K562 (cell line): ENCODE measurements around the gene ATAD3B. TPM values are rescaled to one million over a fixed set of nuclear protein-coding genes. Genes with fewer than 3 reads are reported as not detected.
A peak's percentile ranks its signal among the peaks of the same experiment; 100 is the strongest.

ENCODE experiments used
- BACH1 ChIP-seq: fragments of 200-800 bp; sonication (Bioruptor generic); IDR thresholded peaks from 2 replicates; pipeline ENCODE4 v1.6.1; 2016; ENCODE audit warnings: missing genetic modification characterization, missing compliant biosample characterization
- MCM3 ChIP-seq: fragments of 450-650 bp; IDR thresholded peaks from 2 replicates; pipeline ENCODE4 v1.6.1; 2016
- MEF2D ChIP-seq: conservative IDR thresholded peaks from 2 replicates; pipeline ENCODE4 v1.6.1; 2016; ENCODE audit warnings: low read depth, missing genetic modification characterization, missing compliant biosample characterization
- MEIS2 ChIP-seq: fragments of 450-650 bp; IDR thresholded peaks from 2 replicates; pipeline ENCODE4 v1.6.1; 2014; ENCODE audit warnings: mild to moderate bottlenecking; ENCODE audit not compliant: partially characterized antibody
- PTTG1 ChIP-seq: fragments of 450-650 bp; IDR thresholded peaks from 2 replicates; pipeline ENCODE4 v1.6.1; 2016; ENCODE audit warnings: low read depth, mild to moderate bottlenecking, missing genetic modification characterization, missing compliant biosample characterization
- RBFOX2 ChIP-seq: fragments of 200-400 bp; formaldehyde crosslinking; IDR thresholded peaks from 2 replicates; pipeline ENCODE4 v1.6.1; 2017; ENCODE audit warnings: low read depth, mild to moderate bottlenecking, low read length, moderate library complexity
- SRSF7 ChIP-seq: fragments of 200-400 bp; formaldehyde crosslinking; optimal IDR thresholded peaks from 2 replicates; pipeline ENCODE3; 2017; ENCODE audit warnings: mild to moderate bottlenecking, low read depth, low read length
- TCF7L2 ChIP-seq: fragments of 150-350 bp; IDR thresholded peaks from 2 replicates; pipeline ENCODE4 v1.6.1; 2016; ENCODE audit warnings: low read depth, mild to moderate bottlenecking, low read length, moderate library complexity
- TRIM24 ChIP-seq, 2 experiments: fragments of 450-650 bp; IDR thresholded peaks; 2 replicates each; pipeline ENCODE4 v1.6.1; 2016
- WHSC1 ChIP-seq: IDR thresholded peaks from one replicate; pipeline ENCODE4 v1.6.1; 2012; ENCODE audit warnings: low read length, control low read depth, inconsistent platforms
- XRCC5 ChIP-seq: fragments of 200-400 bp; formaldehyde crosslinking; IDR thresholded peaks from 2 replicates; pipeline ENCODE4 v1.6.1; 2017; ENCODE audit warnings: low read depth, mild to moderate bottlenecking, low read length
- ZBTB17 ChIP-seq: fragments of 450-650 bp; formaldehyde crosslinking; IDR thresholded peaks from 2 replicates; pipeline ENCODE4 v1.4.0; 2020; ENCODE audit warnings: mild to moderate bottlenecking
- ZBTB8A ChIP-seq: fragments of 450-650 bp; IDR thresholded peaks from 2 replicates; pipeline ENCODE4 v1.6.1; 2018; ENCODE audit warnings: mild to moderate bottlenecking, moderate library complexity; ENCODE audit not compliant: partially characterized antibody
- ZC3H8 ChIP-seq: fragments of 450-650 bp; IDR thresholded peaks from 2 replicates; pipeline ENCODE4 v1.6.1; 2017
- ZNF134 ChIP-seq: fragments of 250-450 bp; sonication (Bioruptor Pico); conservative IDR thresholded peaks from 2 replicates; pipeline ENCODE4 v1.4.0; 2020
- ZNF165 ChIP-seq: fragments of 250-450 bp; sonication (Bioruptor Pico); IDR thresholded peaks from 2 replicates; pipeline ENCODE4 v1.4.0; 2020; ENCODE audit warnings: borderline replicate concordance
- ZNF311 ChIP-seq: fragments of 250-450 bp; sonication (Bioruptor Pico); IDR thresholded peaks from 2 replicates; pipeline ENCODE4 v1.4.0; 2020; ENCODE audit warnings: mild to moderate bottlenecking, moderate library complexity
- polyA plus RNA-seq, 8 experiments: library from polyadenylated mRNA; depleted of rRNA in 4 of 8; stranded (reverse) in 5 of 8; unstranded in 3 of 8; fragments of >200 nt; fragmentation: Nextera tagmentation in 2 of 8; fragmentation: Illumina TruSeq in 1 of 8; extraction: Ambion mirVana in 2 of 8; extraction: Trizol in 1 of 8; gene quantifications; 2 replicates each; pipeline versions ENCODE4 v1.2.1 to v1.2.3, GENCODE V29; 2011 to 2014; ENCODE audit warnings: inconsistent platforms in 1 of 8, missing spikeins in 1 of 8
- total RNA-seq, 7 experiments: library from RNA; depleted of rRNA in 6 of 7; stranded (reverse); fragments of >200 nt in 6 of 7; fragmentation: Illumina TruSeq in 2 of 7; extraction: Trizol in 2 of 7; gene quantifications; 2 replicates each; pipeline versions ENCODE4 v1.2.1 to v1.2.3, GENCODE V29; 2011 to 2021; ENCODE audit warnings: low replicate concordance in 1 of 7
- TF ChIP-seq, protein P1 (sequence below): fragments of 450-650 bp; IDR thresholded peaks from 2 replicates; pipeline ENCODE4 v1.6.1; 2017; ENCODE audit warnings: mild to moderate bottlenecking, moderate library complexity
- TF ChIP-seq, protein P2 (sequence below): fragments of 250-450 bp; sonication (Bioruptor Pico); IDR thresholded peaks from 2 replicates; pipeline ENCODE4 v1.4.0; 2020; ENCODE audit warnings: mild to moderate bottlenecking, moderate library complexity
- TF ChIP-seq, protein P3 (sequence below): fragments of 250-450 bp; sonication (Bioruptor Pico); IDR thresholded peaks from 2 replicates; pipeline ENCODE4 v1.8.0; 2022; ENCODE audit warnings: moderate library complexity, mild to moderate bottlenecking, inconsistent platforms
- TF ChIP-seq, protein P4 (sequence below): fragments of 450-650 bp; formaldehyde crosslinking; IDR thresholded peaks from 2 replicates; pipeline ENCODE4 v1.4.0; 2020; ENCODE audit warnings: mild to moderate bottlenecking, mixed read lengths
- TF ChIP-seq, protein P5 (sequence below): sonication (generic); formaldehyde crosslinking; IDR thresholded peaks from 2 replicates; pipeline ENCODE4 v1.8.0; 2022; ENCODE audit warnings: mild to moderate bottlenecking, missing genetic modification reagents

The ATAD3B gene
- total and polyA plus RNA-seq, 9 of the 15 experiments (the other 6 are each of a cell fraction or from before 2014, with no cell fraction given) = 0.07 to 113 (median 27.7) TPM

DNA sequence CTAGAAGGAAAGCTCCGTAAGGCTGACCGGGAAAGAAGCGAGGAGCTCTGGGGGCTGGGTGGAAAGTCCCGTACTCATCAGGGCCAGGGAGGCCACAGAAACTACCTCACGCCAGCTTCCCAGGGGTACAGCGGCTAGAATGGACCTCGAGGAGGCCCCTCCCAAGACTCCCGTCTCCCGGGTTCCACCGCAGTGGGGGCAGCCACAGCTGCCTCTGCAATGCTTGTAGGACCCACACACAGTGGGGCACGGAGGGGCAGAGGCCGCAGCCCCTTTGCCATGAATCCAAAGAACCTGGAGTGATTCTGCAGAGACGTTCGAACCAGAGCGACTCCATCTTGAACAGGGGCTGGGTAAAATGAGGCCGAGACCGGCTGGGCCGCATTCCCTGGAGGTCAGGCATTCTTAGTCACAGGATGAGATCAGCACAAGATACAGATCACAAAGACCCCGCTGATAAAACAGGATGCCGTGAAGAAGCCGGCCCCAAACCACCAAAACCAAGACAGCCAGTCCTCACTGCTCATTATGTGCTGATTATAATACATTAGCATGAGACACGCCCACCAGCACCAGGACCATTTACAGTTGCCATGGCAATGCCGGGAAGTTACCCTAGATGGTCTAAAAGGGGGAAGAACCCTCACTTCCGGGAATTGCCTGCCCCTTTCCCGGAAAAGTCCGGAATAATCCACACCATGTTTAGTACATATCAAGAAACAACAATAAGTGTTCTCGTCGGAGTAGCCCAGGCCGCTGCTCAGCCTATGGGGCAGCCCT is 48.9 kb upstream of the ATAD3B start (continued):
- TF ChIP-seq MEF2D (tag) (peak; percentile 95), MEIS2 (no peak), MCM3 (no peak), TRIM24 (IDR thresholded peaks at IDR 0.05) (no peak), BACH1 (tag) (peak; percentile 84; the same call in 1 of the 2 replicates), RBFOX2 (peak; percentile 42; the same call in 1 of the 2 replicates), PTTG1 (peak; percentile 89), ZBTB17 (CRISPR knock-in tag) (peak; percentile 82; the same call in 1 of the 2 replicates), TCF7L2 (no peak), XRCC5 (no peak), ZNF165 (CRISPR knock-in tag) (no peak), ZNF134 (CRISPR knock-in tag) (peak; percentile 50; the same call in 1 of the 2 replicates), ZC3H8 (no peak), ZNF311 (CRISPR knock-in tag) (peak; percentile 89), ZBTB8A (no peak), SRSF7 (no peak), WHSC1 (no peak)
- TF ChIP-seq, protein P1, sequence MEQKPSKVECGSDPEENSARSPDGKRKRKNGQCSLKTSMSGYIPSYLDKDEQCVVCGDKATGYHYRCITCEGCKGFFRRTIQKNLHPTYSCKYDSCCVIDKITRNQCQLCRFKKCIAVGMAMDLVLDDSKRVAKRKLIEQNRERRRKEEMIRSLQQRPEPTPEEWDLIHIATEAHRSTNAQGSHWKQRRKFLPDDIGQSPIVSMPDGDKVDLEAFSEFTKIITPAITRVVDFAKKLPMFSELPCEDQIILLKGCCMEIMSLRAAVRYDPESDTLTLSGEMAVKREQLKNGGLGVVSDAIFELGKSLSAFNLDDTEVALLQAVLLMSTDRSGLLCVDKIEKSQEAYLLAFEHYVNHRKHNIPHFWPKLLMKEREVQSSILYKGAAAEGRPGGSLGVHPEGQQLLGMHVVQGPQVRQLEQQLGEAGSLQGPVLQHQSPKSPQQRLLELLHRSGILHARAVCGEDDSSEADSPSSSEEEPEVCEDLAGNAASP = no peak
- TF ChIP-seq, protein P2, sequence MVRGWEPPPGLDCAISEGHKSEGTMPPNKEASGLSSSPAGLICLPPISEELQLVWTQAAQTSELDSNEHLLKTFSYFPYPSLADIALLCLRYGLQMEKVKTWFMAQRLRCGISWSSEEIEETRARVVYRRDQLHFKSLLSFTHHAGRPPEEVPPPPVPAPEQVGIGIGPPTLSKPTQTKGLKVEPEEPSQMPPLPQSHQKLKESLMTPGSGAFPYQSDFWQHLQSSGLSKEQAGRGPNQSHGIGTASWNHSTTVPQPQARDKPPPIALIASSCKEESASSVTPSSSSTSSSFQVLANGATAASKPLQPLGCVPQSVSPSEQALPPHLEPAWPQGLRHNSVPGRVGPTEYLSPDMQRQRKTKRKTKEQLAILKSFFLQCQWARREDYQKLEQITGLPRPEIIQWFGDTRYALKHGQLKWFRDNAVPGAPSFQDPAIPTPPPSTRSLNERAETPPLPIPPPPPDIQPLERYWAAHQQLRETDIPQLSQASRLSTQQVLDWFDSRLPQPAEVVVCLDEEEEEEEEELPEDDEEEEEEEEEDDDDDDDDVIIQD (CRISPR knock-in tag) = peak; percentile 83; the same call in 1 of the 2 replicates
- TF ChIP-seq, protein P3, sequence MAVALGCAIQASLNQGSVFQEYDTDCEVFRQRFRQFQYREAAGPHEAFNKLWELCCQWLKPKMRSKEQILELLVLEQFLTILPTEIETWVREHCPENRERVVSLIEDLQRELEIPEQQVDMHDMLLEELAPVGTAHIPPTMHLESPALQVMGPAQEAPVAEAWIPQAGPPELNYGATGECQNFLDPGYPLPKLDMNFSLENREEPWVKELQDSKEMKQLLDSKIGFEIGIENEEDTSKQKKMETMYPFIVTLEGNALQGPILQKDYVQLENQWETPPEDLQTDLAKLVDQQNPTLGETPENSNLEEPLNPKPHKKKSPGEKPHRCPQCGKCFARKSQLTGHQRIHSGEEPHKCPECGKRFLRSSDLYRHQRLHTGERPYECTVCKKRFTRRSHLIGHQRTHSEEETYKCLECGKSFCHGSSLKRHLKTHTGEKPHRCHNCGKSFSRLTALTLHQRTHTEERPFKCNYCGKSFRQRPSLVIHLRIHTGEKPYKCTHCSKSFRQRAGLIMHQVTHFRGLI (CRISPR knock-in tag) = peak; percentile 79
- TF ChIP-seq, protein P4, sequence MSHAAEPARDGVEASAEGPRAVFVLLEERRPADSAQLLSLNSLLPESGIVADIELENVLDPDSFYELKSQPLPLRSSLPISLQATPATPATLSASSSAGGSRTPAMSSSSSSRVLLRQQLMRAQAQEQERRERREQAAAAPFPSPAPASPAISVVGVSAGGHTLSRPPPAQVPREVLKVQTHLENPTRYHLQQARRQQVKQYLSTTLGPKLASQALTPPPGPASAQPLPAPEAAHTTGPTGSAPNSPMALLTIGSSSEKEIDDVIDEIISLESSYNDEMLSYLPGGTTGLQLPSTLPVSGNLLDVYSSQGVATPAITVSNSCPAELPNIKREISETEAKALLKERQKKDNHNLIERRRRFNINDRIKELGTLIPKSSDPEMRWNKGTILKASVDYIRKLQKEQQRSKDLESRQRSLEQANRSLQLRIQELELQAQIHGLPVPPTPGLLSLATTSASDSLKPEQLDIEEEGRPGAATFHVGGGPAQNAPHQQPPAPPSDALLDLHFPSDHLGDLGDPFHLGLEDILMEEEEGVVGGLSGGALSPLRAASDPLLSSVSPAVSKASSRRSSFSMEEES = no peak
- TF ChIP-seq, protein P5, sequence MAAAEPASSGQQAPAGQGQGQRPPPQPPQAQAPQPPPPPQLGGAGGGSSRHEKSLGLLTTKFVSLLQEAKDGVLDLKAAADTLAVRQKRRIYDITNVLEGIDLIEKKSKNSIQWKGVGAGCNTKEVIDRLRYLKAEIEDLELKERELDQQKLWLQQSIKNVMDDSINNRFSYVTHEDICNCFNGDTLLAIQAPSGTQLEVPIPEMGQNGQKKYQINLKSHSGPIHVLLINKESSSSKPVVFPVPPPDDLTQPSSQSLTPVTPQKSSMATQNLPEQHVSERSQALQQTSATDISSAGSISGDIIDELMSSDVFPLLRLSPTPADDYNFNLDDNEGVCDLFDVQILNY (CRISPR knock-in tag) = no peak
